Liver (tissue), 9 donors: Measurements from ENCODE around the gene KSR2. TPM values are rescaled to one million over a fixed set of nuclear protein-coding genes. Genes with fewer than 3 reads are reported as not detected.

Experiments
- DNase-seq: peaks from one replicate; pipeline ENCODE4 v3.0.0-alpha.2; 2017; ENCODE audit warnings: low spot score
- H3K27ac ChIP-seq, 2 donors: one replicate each; pipeline ENCODE4 v1.7.0; 2013; ENCODE audit warnings: inconsistent platforms in 2 of 2, low read length in 2 of 2, control low read depth in 1 of 2, low read depth in 1 of 2, mild to moderate bottlenecking in 1 of 2
- H3K27me3 ChIP-seq, 4 donors: one replicate each; pipeline versions ENCODE4 v1.6.1 to v1.7.0; 2013; ENCODE audit warnings: low read length in 3 of 4, inconsistent platforms in 1 of 4, mild to moderate bottlenecking in 1 of 4, moderate library complexity in 1 of 4; ENCODE audit not compliant: control insufficient read depth in 4 of 4, insufficient read depth in 4 of 4
- H3K36me3 ChIP-seq, 4 donors: one replicate each; pipeline versions ENCODE4 v1.6.1 to v1.7.0; 2013; ENCODE audit warnings: low read length in 3 of 4, mild to moderate bottlenecking in 3 of 4, low read depth in 1 of 4, moderate library complexity in 1 of 4; ENCODE audit not compliant: control insufficient read depth in 4 of 4, insufficient read depth in 3 of 4
- H3K4me1 ChIP-seq, 4 donors: one replicate each; pipeline versions ENCODE4 v1.6.1 to v1.7.0; 2013; ENCODE audit warnings: low read length in 3 of 4, mild to moderate bottlenecking in 3 of 4, moderate library complexity in 1 of 4; ENCODE audit not compliant: control insufficient read depth in 4 of 4, insufficient read depth in 4 of 4
- H3K4me3 ChIP-seq, 3 donors: one replicate each; pipeline versions ENCODE4 v1.6.1 to v1.7.0; 2013; ENCODE audit warnings: low read length in 3 of 3, control low read depth in 1 of 3, low read depth in 1 of 3, mild to moderate bottlenecking in 1 of 3
- H3K9ac ChIP-seq, 2 donors: one replicate each; pipeline ENCODE4 v1.7.0; 2013; ENCODE audit warnings: low read length in 2 of 2, mild to moderate bottlenecking in 2 of 2, moderate library complexity in 2 of 2, control low read depth in 1 of 2, low read depth in 1 of 2
- H3K9me3 ChIP-seq, 4 donors: one replicate each; pipeline versions ENCODE4 v1.6.1 to v1.7.0; 2013; ENCODE audit warnings: low read length in 3 of 4; ENCODE audit not compliant: control insufficient read depth in 4 of 4
- ATF3 ChIP-seq: IDR thresholded peaks from 2 replicates; pipeline ENCODE4 v1.6.1; 2016; ENCODE audit warnings: antibody characterized with exemption
- CTCF ChIP-seq: fragments of 150-350 bp; IDR thresholded peaks from 2 replicates; pipeline ENCODE4 v1.5.1; 2017; ENCODE audit warnings: improper control_type of control experiment, low read depth, low read length; ENCODE audit not compliant: missing input control
- EGR1 ChIP-seq, 2 donors: IDR thresholded peaks; 2 replicates each; pipeline ENCODE4 v1.6.1; 2016 to 2018; ENCODE audit warnings: antibody characterized with exemption in 2 of 2, low read depth in 2 of 2
- FOXA1 ChIP-seq: IDR thresholded peaks from 2 replicates; pipeline ENCODE4 v1.6.1; 2016; ENCODE audit warnings: antibody characterized with exemption
- FOXA2 ChIP-seq: IDR thresholded peaks from 2 replicates; pipeline ENCODE4 v1.6.1; 2016; ENCODE audit warnings: antibody characterized with exemption
- GABPA ChIP-seq, 2 donors: IDR thresholded peaks in 1 of 2; conservative IDR thresholded peaks in 1 of 2; 2 replicates each; pipeline ENCODE4 v1.6.1; 2016; ENCODE audit warnings: antibody characterized with exemption in 2 of 2, mild to moderate bottlenecking in 1 of 2, moderate library complexity in 1 of 2
- HNF4A ChIP-seq, 2 donors: conservative IDR thresholded peaks; 2 replicates each; pipeline ENCODE4 v1.6.1; 2016; ENCODE audit warnings: antibody characterized with exemption in 2 of 2, mild to moderate bottlenecking in 2 of 2
- HNF4G ChIP-seq: IDR thresholded peaks from 2 replicates; pipeline ENCODE4 v1.6.1; 2016; ENCODE audit warnings: antibody characterized with exemption
- JUND ChIP-seq, 2 donors: IDR thresholded peaks; 2 replicates each; pipeline ENCODE4 v1.6.1; 2016; ENCODE audit warnings: antibody characterized with exemption in 2 of 2
- REST ChIP-seq: IDR thresholded peaks from 2 replicates; pipeline ENCODE4 v1.6.1; 2016; ENCODE audit warnings: antibody characterized with exemption, mild to moderate bottlenecking
- RXRA ChIP-seq, 2 donors: IDR thresholded peaks; 2 replicates each; pipeline ENCODE4 v1.6.1; 2017 to 2018; ENCODE audit warnings: antibody characterized with exemption in 2 of 2, mild to moderate bottlenecking in 1 of 2
- SP1 ChIP-seq: IDR thresholded peaks from 2 replicates; pipeline ENCODE4 v1.6.1; 2018; ENCODE audit warnings: antibody characterized with exemption, mild to moderate bottlenecking
- TAF1 ChIP-seq: conservative IDR thresholded peaks from 2 replicates; pipeline ENCODE4 v1.6.1; 2016; ENCODE audit warnings: antibody characterized with exemption, mild to moderate bottlenecking
- YY1 ChIP-seq: IDR thresholded peaks from 2 replicates; pipeline ENCODE4 v1.6.1; 2016; ENCODE audit warnings: antibody characterized with exemption, mild to moderate bottlenecking
- ZBTB33 ChIP-seq: IDR thresholded peaks from 2 replicates; pipeline ENCODE4 v1.6.1; 2016; ENCODE audit warnings: antibody characterized with exemption
- WGBS: extraction: QIAGEN DNeasy Blood & Tissue Kit; methylation state at CpG from one replicate; pipeline ENCODE4 v1.1.7; 2013; 5-methylcytosine and 5-hydroxymethylcytosine counted together
- polyA plus RNA-seq, 2 donors: library from polyadenylated mRNA; stranded (reverse) in 1 of 2; unstranded in 1 of 2; fragments of 200-250 nt in 1 of 2; fragments of >200 nt in 1 of 2; fragmentation: Nextera tagmentation in 1 of 2; extraction: Ambion mirVana in 1 of 2; gene quantifications; one replicate each; pipeline versions ENCODE4 v1.2.1 to v1.2.3, GENCODE V29; 2013 to 2015
- total RNA-seq, 2 donors: library from RNA; depleted of rRNA; stranded (reverse); fragments of >200 nt; gene quantifications; one replicate each; pipeline ENCODE4 v1.2.3, GENCODE V29; 2014
- donor health status: healthy.
- donor health status: healthy.
- donor health status: healthy.
- donor health status: healthy.
- donor health status: healthy.

The KSR2 gene
- total and polyA plus RNA-seq, 4 donors: under 0.01 to 0.02 (median under 0.01) TPM; not detected in 1

- Histone ChIP-seq H3K4me3 (no peak overlapping the region), H3K9ac (no peak overlapping the region), H3K9me3 (no peaks in the 10 kb centered on the region), H3K27ac (no peak overlapping the region), H3K4me1 (no peaks in the 10 kb centered on the region), H3K36me3 (no peaks in the 10 kb centered on the region), H3K27me3 (peaks cover 0 to 5% (median 0%) of the 10 kb centered on the region in 4 donors)
- 60% methylated on average over 2 of the region's 2 CpGs for WGBS
- no peak for TF ChIP-seq CTCF
- no peak for TF ChIP-seq JUND (IDR thresholded peaks at IDR 0.05)
- TF ChIP-seq SP1: no peak
- no peak for TF ChIP-seq EGR1 (IDR thresholded peaks at IDR 0.05; ENCODE audit: low read depth in 2 of 2)
- TF ChIP-seq RXRA (IDR thresholded peaks at IDR 0.05): no peak
- TF ChIP-seq YY1: no peak
- no peak for TF ChIP-seq HNF4A (conservative IDR thresholded peaks at IDR 0.05)
- TF ChIP-seq FOXA1: no peak
- no peak for TF ChIP-seq TAF1
- no peak for TF ChIP-seq HNF4G
- no peak for TF ChIP-seq REST
- no peak for TF ChIP-seq ZBTB33
- TF ChIP-seq FOXA2: no peak
- no peak for DNase-seq
Measured at GRCh38 chr12:117590999-117591398, 377.8 kb downstream of the KSR2 start.

- Histone ChIP-seq H3K27me3 (peaks cover 0 to 5% (median 0%) of the 10 kb centered on the region in 4 donors), H3K27ac (no peak overlapping the region), H3K9me3 (no peaks in the 10 kb centered on the region), H3K9ac (no peak overlapping the region), H3K4me3 (no peak overlapping the region), H3K36me3 (no peaks in the 10 kb centered on the region), H3K4me1 (no peaks in the 10 kb centered on the region)
- TF ChIP-seq CTCF (no peak), FOXA1 (no peak), ATF3 (no peak), SP1 (no peak), GABPA (IDR thresholded peaks at IDR 0.05 in 1 of 2, conservative IDR thresholded peaks at IDR 0.05 in 1 of 2) (no peak), EGR1 (IDR thresholded peaks at IDR 0.05; ENCODE audit: low read depth in 2 of 2) (no peak), REST (no peak), RXRA (IDR thresholded peaks at IDR 0.05) (no peak)
- DNase-seq: no peak
- 89% methylated on average over 3 of the region's 3 CpGs for WGBS
Measured at GRCh38 chr12:117590386-117590785, 378.4 kb downstream of the KSR2 start.
